DMS114 treated with DMSO at 0.1 percent for 48 hours (cell line): ENCODE measurements around the gene WTAP.
"Not testable (repeated sequence)": the region's sequence is repeated elsewhere in the genome, so short reads cannot be mapped to it uniquely, and the experiment has no call there.

Experiments
- DNase-seq: peaks from one replicate; lab custom pipeline; 2025; ENCODE audit not compliant: unreplicated experiment; lab: John Stamatoyannopoulos, UW

Gene WTAP

GRCh38 chr6:159693128-159693893 lies 34.0 kb upstream of the WTAP start, which contains the start of gene SOD2:
SOD2 (minus strand) TSS chr6:159693241; CDS start chr6:159693167, 74 bp downstream.
- peak; percentile 38 for DNase-seq

GRCh38 chr6:159693894-159694545 lies 33.3 kb upstream of the WTAP start:
- DNase-seq: no peak

GRCh38 chr6:159695984-159696383 lies 31.3 kb upstream of the WTAP start:
- DNase-seq: no peak

- no peak for DNase-seq
These were observed 26.3 kb upstream of the WTAP start for GRCh38 chr6:159700970-159701369.

- no peak for DNase-seq
These were observed 25.8 kb upstream of the WTAP start for GRCh38 chr6:159701413-159701999.

GRCh38 chr6:159710603-159711002 lies 16.7 kb upstream of the WTAP start:
- not testable (repeated sequence) for DNase-seq

GRCh38 chr6:159712389-159712788 lies 14.9 kb upstream of the WTAP start:
- DNase-seq: not testable (repeated sequence)

GRCh38 chr6:159713984-159714383 lies 13.3 kb upstream of the WTAP start:
- no peak for DNase-seq

- no peak for DNase-seq
These were observed 12.9 kb upstream of the WTAP start for GRCh38 chr6:159714404-159714803.

GRCh38 chr6:159715166-159715565 lies 12.1 kb upstream of the WTAP start:
- no peak for DNase-seq

- no peak for DNase-seq
These were observed 11.7 kb upstream of the WTAP start for GRCh38 chr6:159715605-159716004.

- no peak for DNase-seq
These were observed 10.8 kb upstream of the WTAP start for GRCh38 chr6:159716247-159717096.

- DNase-seq: no peak
These were observed 8.7 kb upstream of the WTAP start for GRCh38 chr6:159718634-159719033.

- DNase-seq: no peak
These were observed 8.0 kb upstream of the WTAP start for GRCh38 chr6:159719287-159719686.

- no peak for DNase-seq
These were observed 6.6 kb upstream of the WTAP start for GRCh38 chr6:159720708-159721107.

- DNase-seq: not testable (repeated sequence)
These were observed 5.3 kb upstream of the WTAP start for GRCh38 chr6:159721981-159722380.

GRCh38 chr6:159722655-159723054 lies 4.7 kb upstream of the WTAP start:
- no peak for DNase-seq

GRCh38 chr6:159723259-159723658 lies 4.0 kb upstream of the WTAP start:
- DNase-seq: no peak

GRCh38 chr6:159724778-159725177 lies 2.5 kb upstream of the WTAP start:
- DNase-seq: no peak

GRCh38 chr6:159725208-159725607 lies 2.1 kb upstream of the WTAP start:
- not testable (repeated sequence) for DNase-seq

GRCh38 chr6:159726255-159726917 lies 920 bp upstream of the WTAP start:
- no peak for DNase-seq
